Fibroblast of pulmonary artery (primary cell): ENCODE measurements around the gene MSI2.

Experiments used
- DNase-seq: peaks from one replicate; pipeline ENCODE4 v3.0.0-alpha.2; 2010; ENCODE audit warnings: low read depth
- H3K4me3 ChIP-seq: replicated peaks from 2 replicates; pipeline ENCODE4 v1.5.1; 2011; ENCODE audit warnings: low read depth, mild to moderate bottlenecking, control low read depth, low read length, moderate library complexity
- TF ChIP-seq, protein P1 (sequence below): IDR thresholded peaks from 2 replicates; pipeline ENCODE4 v1.5.1; 2011; ENCODE audit warnings: mild to moderate bottlenecking, control low read depth, low read length, inconsistent platforms; ENCODE audit errors: missing control alignments

Gene MSI2

GRCh38 chr17:57288773-57289121, 32.4 kb downstream of the MSI2 start:
- no peak overlapping the region for H3K4me3 ChIP-seq

DNA sequence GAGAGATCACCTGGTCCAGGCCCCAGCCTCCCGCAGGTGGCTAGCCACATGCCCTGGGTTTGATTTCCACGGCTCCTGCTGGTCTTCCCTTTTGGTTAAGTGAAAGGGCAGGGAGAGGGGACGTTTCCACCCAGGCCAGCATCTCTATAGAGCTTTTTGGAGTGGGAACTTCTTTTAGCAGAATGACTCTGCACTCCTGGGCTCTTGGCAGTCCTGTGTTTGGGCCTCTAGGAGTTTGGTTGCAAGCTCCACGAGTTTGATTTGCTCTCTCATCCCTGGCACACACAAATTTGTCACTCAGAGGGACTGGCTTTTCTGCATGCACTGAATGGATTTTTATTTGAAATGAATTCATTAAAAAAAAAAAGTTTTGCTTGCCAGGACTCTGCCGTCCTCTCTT, 32.8 kb downstream of the MSI2 start:
- H3K4me3 ChIP-seq: no peak overlapping the region

More at GRCh38 chr17:57288773-57289121, 32.4 kb downstream of the MSI2 start:
- TF ChIP-seq, protein P1, sequence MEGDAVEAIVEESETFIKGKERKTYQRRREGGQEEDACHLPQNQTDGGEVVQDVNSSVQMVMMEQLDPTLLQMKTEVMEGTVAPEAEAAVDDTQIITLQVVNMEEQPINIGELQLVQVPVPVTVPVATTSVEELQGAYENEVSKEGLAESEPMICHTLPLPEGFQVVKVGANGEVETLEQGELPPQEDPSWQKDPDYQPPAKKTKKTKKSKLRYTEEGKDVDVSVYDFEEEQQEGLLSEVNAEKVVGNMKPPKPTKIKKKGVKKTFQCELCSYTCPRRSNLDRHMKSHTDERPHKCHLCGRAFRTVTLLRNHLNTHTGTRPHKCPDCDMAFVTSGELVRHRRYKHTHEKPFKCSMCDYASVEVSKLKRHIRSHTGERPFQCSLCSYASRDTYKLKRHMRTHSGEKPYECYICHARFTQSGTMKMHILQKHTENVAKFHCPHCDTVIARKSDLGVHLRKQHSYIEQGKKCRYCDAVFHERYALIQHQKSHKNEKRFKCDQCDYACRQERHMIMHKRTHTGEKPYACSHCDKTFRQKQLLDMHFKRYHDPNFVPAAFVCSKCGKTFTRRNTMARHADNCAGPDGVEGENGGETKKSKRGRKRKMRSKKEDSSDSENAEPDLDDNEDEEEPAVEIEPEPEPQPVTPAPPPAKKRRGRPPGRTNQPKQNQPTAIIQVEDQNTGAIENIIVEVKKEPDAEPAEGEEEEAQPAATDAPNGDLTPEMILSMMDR: no peak
- no peak for DNase-seq

GRCh38 chr17:57289613-57290012, 33.3 kb downstream of the MSI2 start:
- H3K4me3 ChIP-seq: no peak overlapping the region
- DNase-seq: no peak
- TF ChIP-seq, protein P1: no peak

More for the DNA sequence above, 32.8 kb downstream of the MSI2 start:
- TF ChIP-seq, protein P1: no peak
- DNase-seq: no peak

GRCh38 chr17:57290981-57291380, 34.7 kb downstream of the MSI2 start:
- no peak for DNase-seq
- TF ChIP-seq, protein P1: no peak

DNA sequence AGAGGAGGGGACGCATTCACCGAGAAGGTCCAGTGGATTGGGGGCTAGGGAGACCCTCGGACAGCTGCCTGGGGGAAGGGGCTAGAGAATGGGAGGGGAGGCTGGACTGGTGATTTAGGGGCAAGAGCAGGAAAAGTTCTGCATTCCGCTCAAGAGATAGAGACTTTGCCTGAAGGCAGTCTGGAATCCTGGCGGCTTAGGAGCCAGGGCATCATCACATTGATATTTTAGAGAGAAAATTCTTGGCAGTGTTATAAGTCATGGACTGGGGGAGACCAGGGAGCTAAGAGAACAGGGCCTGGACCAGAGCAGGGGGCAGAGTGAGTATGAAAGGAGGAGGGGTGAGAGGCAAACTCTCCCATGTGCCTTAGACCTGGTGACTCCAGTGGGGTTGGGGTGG, 35.8 kb downstream of the MSI2 start:
- H3K4me3 ChIP-seq: no peak overlapping the region
- TF ChIP-seq, protein P1: no peak

More at GRCh38 chr17:57290981-57291380, 34.7 kb downstream of the MSI2 start:
- H3K4me3 ChIP-seq: no peak overlapping the region

DNA sequence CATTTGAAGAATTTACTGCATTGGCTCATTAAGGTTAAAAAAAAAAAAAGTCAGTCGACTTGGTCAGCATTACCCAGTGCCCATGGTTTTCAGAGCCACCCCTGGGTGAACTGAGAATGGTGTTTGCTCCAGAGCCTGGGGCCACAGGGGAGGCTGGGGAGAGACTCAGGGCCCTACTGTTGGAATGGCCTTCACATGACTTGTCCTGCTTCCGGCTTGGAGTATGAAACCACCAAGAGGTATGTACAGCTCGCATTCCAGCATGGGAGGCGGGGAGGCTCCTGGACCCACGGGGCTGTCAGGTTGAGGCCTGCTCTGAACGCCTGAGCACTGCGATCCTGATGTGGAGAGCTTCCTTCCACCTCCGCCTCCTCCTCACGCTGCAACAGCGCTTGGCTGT, 36.8 kb downstream of the MSI2 start:
- no peak for DNase-seq
- TF ChIP-seq, protein P1: no peak
- no peak overlapping the region for H3K4me3 ChIP-seq

More for the DNA sequence above, 35.8 kb downstream of the MSI2 start:
- DNase-seq: no peak

GRCh38 chr17:57294101-57294500, 37.8 kb downstream of the MSI2 start:
- no peak overlapping the region for H3K4me3 ChIP-seq
- DNase-seq: no peak
- TF ChIP-seq, protein P1: no peak
